SK-N-SH (cell line): ENCODE measurements around the gene SLCO4A1. TPM values are rescaled to one million over a fixed set of nuclear protein-coding genes. Genes with fewer than 3 reads are reported as not detected.

Experiments
- CTCF ChIA-PET: fragments of 300-600, 350-600 bp; formaldehyde crosslinking; extraction: SDS; loops from one replicate; lab custom pipeline; 2021; lab: Yijun Ruan, JAX
- POLR2A ChIA-PET: fragments of 350-600 bp; sonication (Branson Sonifier 250); formaldehyde crosslinking; extraction: SDS; loops from one replicate; lab custom pipeline; 2020; ENCODE audit warnings: antibody characterized with exemption, inconsistent platforms; lab: Yijun Ruan, JAX
- DNase-seq: peaks from one replicate; pipeline ENCODE4 v3.0.0; 2012
- H2AFZ ChIP-seq: fragments of 200-600 bp; sonication (generic); 2 replicates; pipeline ENCODE4 v1.8.1; 2016; ENCODE audit warnings: antibody characterized with exemption, mild to moderate bottlenecking, low read depth
- H3F3A ChIP-seq: fragments of 200-600 bp; sonication (generic); replicated peaks from 2 replicates; pipeline ENCODE3; 2016; ENCODE audit warnings: antibody characterized with exemption, mild to moderate bottlenecking; ENCODE audit not compliant: insufficient read depth
- H3K27ac ChIP-seq, 2 experiments: fragments of 200-500 bp in 1 of 2; fragments of 200-600 bp in 1 of 2; sonication (Bioruptor generic) in 1 of 2; sonication (generic), shearing (Covaris generic) in 1 of 2; 2 replicates each; pipeline versions ENCODE4 v1.5.1 to v1.6.1; 2014 to 2016; ENCODE audit warnings: low read depth in 2 of 2, inconsistent platforms in 1 of 2, low read length in 1 of 2, mild to moderate bottlenecking in 1 of 2, mixed read lengths in 1 of 2
- H3K27me3 ChIP-seq: fragments of 200-600 bp; sonication (generic), shearing (Covaris generic); 2 replicates; pipeline ENCODE4 v1.6.1; 2016; ENCODE audit warnings: mixed run types; ENCODE audit not compliant: insufficient read depth
- H3K36me3 ChIP-seq, 2 experiments: fragments of 200-500 bp in 1 of 2; fragments of 200-600 bp in 1 of 2; sonication (Bioruptor generic) in 1 of 2; sonication (generic) in 1 of 2; replicated peaks in 1 of 2; 2 replicates each; pipeline versions ENCODE3 to v1.5.1; 2014 to 2016; ENCODE audit warnings: low read length in 1 of 2, mild to moderate bottlenecking in 1 of 2; ENCODE audit not compliant: insufficient read depth in 2 of 2, control insufficient read depth in 1 of 2
- H3K4me1 ChIP-seq, 2 experiments: fragments of 200-500 bp in 1 of 2; fragments of 200-600 bp in 1 of 2; sonication (Bioruptor generic) in 1 of 2; sonication (generic), shearing (Covaris generic) in 1 of 2; 2 replicates each; pipeline versions ENCODE4 v1.5.1 to v1.6.1; 2014 to 2016; ENCODE audit warnings: low read depth in 1 of 2, low read length in 1 of 2, mixed run types in 1 of 2; ENCODE audit not compliant: insufficient read depth in 2 of 2, control insufficient read depth in 1 of 2
- H3K4me2 ChIP-seq: fragments of 200-600 bp; sonication (generic), shearing (Covaris generic); 2 replicates; pipeline ENCODE4 v1.6.1; 2017; ENCODE audit warnings: mixed run types
- H3K4me3 ChIP-seq, 2 experiments: fragments of 200-500 bp in 1 of 2; fragments of 200-600 bp in 1 of 2; sonication (Bioruptor generic) in 1 of 2; sonication (generic), shearing (Covaris generic) in 1 of 2; 2 replicates each; pipeline versions ENCODE4 v1.5.1 to v1.8.1; 2014 to 2016; ENCODE audit warnings: low read depth in 2 of 2, inconsistent platforms in 1 of 2, low read length in 1 of 2, mild to moderate bottlenecking in 1 of 2, mixed read lengths in 1 of 2, moderate library complexity in 1 of 2
- H3K79me2 ChIP-seq: fragments of 200-600 bp; sonication (generic); 2 replicates; pipeline ENCODE4 v1.8.1; 2017; ENCODE audit warnings: mild to moderate bottlenecking; ENCODE audit not compliant: insufficient read depth
- H3K9ac ChIP-seq: fragments of 200-600 bp; sonication (generic); 2 replicates; pipeline ENCODE4 v1.6.1; 2017; ENCODE audit warnings: mixed run types
- H3K9me2 ChIP-seq: fragments of 200-600 bp; sonication (generic); 2 replicates; pipeline ENCODE4 v1.6.1; 2017; ENCODE audit warnings: mixed run types
- H3K9me3 ChIP-seq: fragments of 200-600 bp; sonication (generic); 2 replicates; pipeline ENCODE4 v1.6.1; 2017; ENCODE audit warnings: mixed run types, mild to moderate bottlenecking, moderate library complexity
- H4K20me1 ChIP-seq: fragments of 200-600 bp; sonication (generic); 2 replicates; pipeline ENCODE4 v1.6.1; 2017; ENCODE audit warnings: mild to moderate bottlenecking, mixed run types; ENCODE audit not compliant: insufficient read depth
- CTCF ChIP-seq: fragments of 200-600 bp; sonication (generic); IDR thresholded peaks from 2 replicates; pipeline ENCODE4 v1.6.1; 2017; ENCODE audit warnings: antibody characterized with exemption, mild to moderate bottlenecking, moderate library complexity
- ELF1 ChIP-seq: IDR thresholded peaks from 2 replicates; pipeline ENCODE4 v1.4.0; 2012
- FOXM1 ChIP-seq: IDR thresholded peaks from 2 replicates; pipeline ENCODE4 v1.4.0; 2012; ENCODE audit warnings: low read depth, mild to moderate bottlenecking
- GABPA ChIP-seq: IDR thresholded peaks from 2 replicates; pipeline ENCODE4 v1.4.0; 2012; ENCODE audit warnings: low read depth, mild to moderate bottlenecking
- GATA2 ChIP-seq: sonication (generic); formaldehyde crosslinking; IDR thresholded peaks from 2 replicates; pipeline ENCODE4 v1.5.0; 2020; ENCODE audit warnings: mild to moderate bottlenecking, missing genetic modification reagents
- MEF2A ChIP-seq: IDR thresholded peaks from 2 replicates; pipeline ENCODE4 v1.4.0; 2012; ENCODE audit warnings: low read depth, borderline replicate concordance
- NRF1 ChIP-seq: IDR thresholded peaks from 2 replicates; pipeline ENCODE4 v1.6.1; 2012; ENCODE audit warnings: low read depth, mild to moderate bottlenecking, low read length
- RAD21 ChIP-seq: IDR thresholded peaks from 2 replicates; pipeline ENCODE4 v1.6.1; 2012; ENCODE audit warnings: mild to moderate bottlenecking, low read length
- RCOR1 ChIP-seq: fragments of 150-350 bp; IDR thresholded peaks from 2 replicates; pipeline ENCODE4 v1.6.1; 2017; ENCODE audit warnings: antibody characterized with exemption, low read length
- TAF1 ChIP-seq: IDR thresholded peaks from 2 replicates; pipeline ENCODE4 v1.6.1; 2012; ENCODE audit warnings: low read depth, mild to moderate bottlenecking, low read length, moderate library complexity, borderline replicate concordance
- TEAD4 ChIP-seq: IDR thresholded peaks from 2 replicates; pipeline ENCODE4 v1.4.0; 2012; ENCODE audit warnings: mild to moderate bottlenecking, borderline replicate concordance; ENCODE audit not compliant: insufficient read depth
- USF2 ChIP-seq: fragments of 150-350 bp; IDR thresholded peaks from 2 replicates; pipeline ENCODE4 v1.6.1; 2017; ENCODE audit warnings: antibody characterized with exemption, low read length, low read depth, borderline replicate concordance
- ZBTB33 ChIP-seq: IDR thresholded peaks from 2 replicates; pipeline ENCODE4 v1.4.0; 2012; ENCODE audit warnings: low read depth, borderline replicate concordance
- WGBS: methylation state at CpG from one replicate; pipeline ENCODE4 v1.1.6; 2017; ENCODE audit warnings: low lambda C conversion rate; 5-methylcytosine and 5-hydroxymethylcytosine counted together
- polyA plus RNA-seq, 3 experiments: library from polyadenylated mRNA; depleted of rRNA; stranded (reverse); fragments of >200 nt; gene quantifications; 2 replicates each; pipeline ENCODE4 v1.2.3, GENCODE V29; 2012

Gene SLCO4A1
- polyA plus RNA-seq, 1 of the 3 experiments (the other 2 are of a cell fraction) = 0.33 TPM

GRCh38 chr20:62635232-62635631 lies 7.1 kb upstream of the SLCO4A1 start:
- Histone ChIP-seq H3K4me3 (no peak overlapping the region), H3K9me2 (no peaks in the 10 kb centered on the region)
- 75% methylated on average over 12 of the region's 15 CpGs for WGBS

GRCh38 chr20:62635852-62636251 lies 6.5 kb upstream of the SLCO4A1 start:
- no peak overlapping the region for H3K4me3 ChIP-seq
- no peaks in the 10 kb centered on the region for H3K9me3 ChIP-seq
- H3K36me3 ChIP-seq = no peaks in the 10 kb centered on the region
- peaks cover 11% of the 10 kb centered on the region for H3K27me3 ChIP-seq
- H3K27ac ChIP-seq = no peak overlapping the region
- H3K9ac ChIP-seq = no peak overlapping the region
- POLR2A ChIA-PET = no interaction called here
- no peaks in the 10 kb centered on the region for H3K79me2 ChIP-seq
- peaks cover 0 to 42% of the 10 kb centered on the region in 2 experiments; a peak in 1 of 4 replicates for H3K4me1 ChIP-seq
- no peak for DNase-seq
- TF ChIP-seq ZBTB33 (no peak), ELF1 (no peak), RCOR1 (no peak), GATA2 (CRISPR knock-in tag) (no peak), TAF1 (no peak), FOXM1 (no peak), CTCF (no peak)
- TF ChIP-seq, all 33 proteins: peak for 0
- Histone ChIP-seq H3K9me2 (no peaks in the 10 kb centered on the region), H2AFZ (no peak overlapping the region), H4K20me1 (no peaks in the 10 kb centered on the region), H3F3A (no peaks in the 10 kb centered on the region), H3K4me2 (no peak overlapping the region)
- WGBS = 74% methylated on average over 16 of the region's 16 CpGs
- CTCF ChIA-PET = no interaction called here

More at GRCh38 chr20:62635232-62635631, 7.1 kb upstream of the SLCO4A1 start:
- TF ChIP-seq USF2 (no peak), MEF2A (no peak), RCOR1 (no peak), NRF1 (no peak), TEAD4 (no peak), GABPA (no peak), RAD21 (no peak)
- POLR2A ChIA-PET = no interaction called here
- Histone ChIP-seq H3F3A (no peaks in the 10 kb centered on the region), H3K27me3 (peaks cover 11% of the 10 kb centered on the region), H3K9ac (no peak overlapping the region), H3K36me3 (no peaks in the 10 kb centered on the region), H3K27ac (no peak overlapping the region), H3K9me3 (no peaks in the 10 kb centered on the region), H4K20me1 (no peaks in the 10 kb centered on the region), H3K79me2 (no peaks in the 10 kb centered on the region), H2AFZ (no peak overlapping the region), H3K4me2 (no peak overlapping the region), H3K4me1 (peaks cover 0 to 48% of the 10 kb centered on the region in 2 experiments; a peak in 1 of 4 replicates)
- no peak for DNase-seq
- CTCF ChIA-PET = interaction anchor here (2.8 kb wide), 1 partner anchor 157 kb away, joined by 16 read pairs; no protein-coding TSS in a partner anchor
